ENCODE results near the gene PCED1A. TPM values are rescaled to one million over a fixed set of nuclear protein-coding genes. Genes with fewer than 3 reads are reported as not detected.

The PCED1A gene
- total and polyA plus RNA-seq, 7 donors = 8.6 to 28.0 (median 19.8) TPM

GRCh38 chr20:2875690-2876203 lies 35.3 kb upstream of the PCED1A start:
- Histone ChIP-seq H3K27me3 (peaks cover 0 to 14% (median 0%) of the 10 kb centered on the region in 3 donors), H3K27ac (no peak overlapping the region), H3K36me3 (no peaks in the 10 kb centered on the region), H3K4me3 (no peak overlapping the region), H3K9me3 (no peaks in the 10 kb centered on the region), H3K4me1 (peaks cover 0 to 51% (median 38%) of the 10 kb centered on the region in 4 donors)
- no peak for DNase-seq
- intact Hi-C loops (cut with DNase I) = loop anchor here (10.0 kb wide), 1 partner anchor 981 kb away; the partner anchor contains the start of gene SIRPA
- no peak for TF ChIP-seq POLR2AphosphoS5 (IDR thresholded peaks at IDR 0.05)
- TF ChIP-seq POLR2A (IDR thresholded peaks at IDR 0.05) = no peak
- no peak for TF ChIP-seq EP300 (IDR thresholded peaks at IDR 0.05)
- TF ChIP-seq, protein P1, sequence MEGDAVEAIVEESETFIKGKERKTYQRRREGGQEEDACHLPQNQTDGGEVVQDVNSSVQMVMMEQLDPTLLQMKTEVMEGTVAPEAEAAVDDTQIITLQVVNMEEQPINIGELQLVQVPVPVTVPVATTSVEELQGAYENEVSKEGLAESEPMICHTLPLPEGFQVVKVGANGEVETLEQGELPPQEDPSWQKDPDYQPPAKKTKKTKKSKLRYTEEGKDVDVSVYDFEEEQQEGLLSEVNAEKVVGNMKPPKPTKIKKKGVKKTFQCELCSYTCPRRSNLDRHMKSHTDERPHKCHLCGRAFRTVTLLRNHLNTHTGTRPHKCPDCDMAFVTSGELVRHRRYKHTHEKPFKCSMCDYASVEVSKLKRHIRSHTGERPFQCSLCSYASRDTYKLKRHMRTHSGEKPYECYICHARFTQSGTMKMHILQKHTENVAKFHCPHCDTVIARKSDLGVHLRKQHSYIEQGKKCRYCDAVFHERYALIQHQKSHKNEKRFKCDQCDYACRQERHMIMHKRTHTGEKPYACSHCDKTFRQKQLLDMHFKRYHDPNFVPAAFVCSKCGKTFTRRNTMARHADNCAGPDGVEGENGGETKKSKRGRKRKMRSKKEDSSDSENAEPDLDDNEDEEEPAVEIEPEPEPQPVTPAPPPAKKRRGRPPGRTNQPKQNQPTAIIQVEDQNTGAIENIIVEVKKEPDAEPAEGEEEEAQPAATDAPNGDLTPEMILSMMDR (IDR thresholded peaks at IDR 0.05) = no peak
- 93% methylated on average over 5 of the region's 5 CpGs for WGBS, 2 donors

GRCh38 chr20:2874456-2874855 lies 34.0 kb upstream of the PCED1A start:
- peak overlapping the region in 1 of 4 donors; percentile 91 for H3K27ac ChIP-seq
- H3K4me3 ChIP-seq = peak overlapping the region; percentile 88 to 98 (median 94)
- WGBS, 2 donors = 23 to 28% methylated on average over 7 of the region's 7 CpGs
- TF ChIP-seq POLR2AphosphoS5 (IDR thresholded peaks at IDR 0.05) (no peak), EP300 (IDR thresholded peaks at IDR 0.05) (no peak), POLR2A (IDR thresholded peaks at IDR 0.05) (no peak)
- TF ChIP-seq, protein P1 (IDR thresholded peaks at IDR 0.05) = no peak
- intact Hi-C loops (cut with DNase I) = loop anchor here (5.0 to 10.0 kb wide), 3 partner anchors 128 to 1013 kb away; partner anchors contain the start of genes PANK2 and SIRPA
- H3K4me1 ChIP-seq = peaks cover 0 to 44% (median 38%) of the 10 kb centered on the region in 4 donors
- H3K36me3 ChIP-seq = no peaks in the 10 kb centered on the region
- DNase-seq = no peak
- no peaks in the 10 kb centered on the region for H3K9me3 ChIP-seq
- peaks cover 0 to 14% (median 0%) of the 10 kb centered on the region in 3 donors for H3K27me3 ChIP-seq

- peak overlapping the region; percentile 88 to 98 (median 94) for H3K4me3 ChIP-seq
- peaks cover 0 to 44% (median 32%) of the 10 kb centered on the region in 4 donors for H3K4me1 ChIP-seq
- H3K36me3 ChIP-seq = no peaks in the 10 kb centered on the region
- H3K27me3 ChIP-seq = peaks cover 0 to 14% (median 0%) of the 10 kb centered on the region in 3 donors
- TF ChIP-seq, protein P1 (IDR thresholded peaks at IDR 0.05) = no peak
- TF ChIP-seq POLR2A (IDR thresholded peaks at IDR 0.05) = no peak
- TF ChIP-seq POLR2AphosphoS5 (IDR thresholded peaks at IDR 0.05) = no peak
- TF ChIP-seq EP300 (IDR thresholded peaks at IDR 0.05) = no peak
- WGBS, 2 donors = 0% methylated on average over 29 of the region's 29 CpGs
- H3K9me3 ChIP-seq = no peaks in the 10 kb centered on the region
- no peak for DNase-seq
- intact Hi-C loops (cut with DNase I) = loop anchor here (2.0 to 10.0 kb wide), 4 partner anchors 33 to 1014 kb away; partner anchors contain the start of genes PANK2, PCED1A, SIRPA and VPS16
- peak overlapping the region; percentile 78 to 91 (median 86) for H3K27ac ChIP-seq
Observed at GRCh38 chr20:2873747-2874041, 33.2 kb upstream of the PCED1A start.

DNA sequence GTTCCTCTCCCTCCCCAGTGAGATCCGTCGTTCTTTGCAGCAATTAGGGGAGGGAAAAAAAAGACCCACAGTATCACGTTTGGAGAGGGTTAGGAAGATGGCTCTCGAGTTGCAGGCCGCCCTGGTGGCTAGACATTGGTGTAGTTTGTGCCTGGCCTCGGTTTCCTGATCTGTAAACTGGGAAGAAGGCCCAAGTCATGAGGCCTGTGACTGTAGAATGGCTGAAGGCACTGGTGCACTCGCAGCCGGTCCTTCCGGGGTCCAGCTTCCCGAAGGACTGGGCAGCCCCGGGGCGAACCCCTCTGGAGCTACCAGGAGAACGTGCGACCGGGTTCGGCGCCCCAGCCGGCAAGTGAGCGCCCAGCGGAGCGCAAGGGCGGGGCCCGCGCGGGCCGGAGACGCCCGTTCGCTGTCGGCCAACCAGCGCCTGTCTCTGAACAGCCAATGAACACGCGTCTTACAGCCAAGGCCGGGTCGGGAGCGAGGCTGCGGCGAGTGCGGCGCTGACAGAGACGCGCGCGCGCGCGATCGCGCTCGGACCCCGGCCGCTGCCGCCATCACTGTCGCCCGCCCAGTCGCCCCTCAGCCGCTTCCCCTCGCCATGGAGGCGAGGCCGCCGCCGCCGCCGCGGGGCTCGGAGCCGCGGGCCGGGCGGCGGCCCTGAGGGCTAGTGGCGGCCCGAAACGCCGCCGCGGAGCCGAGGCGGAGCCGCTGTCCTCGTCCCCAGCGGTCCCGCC lies 32.7 kb upstream of the PCED1A start, which contains the start of gene PTPRA:
Gene PTPRA, plus strand, starts transcription at position 472 of the 737 bp plus-strand sequence. CDS start 90,797 bp downstream, outside the sequence.
- DNase-seq = peak; percentile 95
- peak within 1 kb of the TSS; percentile 78 to 91 (median 86) for H3K27ac ChIP-seq
- H3K9me3 ChIP-seq = no peaks in the 10 kb centered on the region
- no peak for TF ChIP-seq EP300 (IDR thresholded peaks at IDR 0.05)
- peak; percentile 57 to 90 (median 86) for TF ChIP-seq POLR2AphosphoS5 (IDR thresholded peaks at IDR 0.05)
- TF ChIP-seq POLR2A (IDR thresholded peaks at IDR 0.05) = peak; percentile 49
- peak within 1 kb of the TSS; percentile 88 to 98 (median 94) for H3K4me3 ChIP-seq
- intact Hi-C loops (cut with DNase I) = loop anchor here (2.0 to 10.0 kb wide), 4 partner anchors 32 to 1014 kb away; partner anchors contain the start of genes PANK2, PCED1A, SIRPA and VPS16
- H3K4me1 ChIP-seq = peaks cover 0 to 44% (median 31%) of the 10 kb centered on the region in 4 donors
- peaks cover 0 to 14% (median 0%) of the 10 kb centered on the region in 3 donors for H3K27me3 ChIP-seq
- no peaks in the 10 kb centered on the region for H3K36me3 ChIP-seq
- 0% methylated on average over 83 of the region's 83 CpGs for WGBS, 2 donors

Measured in sigmoid colon (tissue), 7 donors.